NCI-H526 treated with DMSO at 0.1 percent for 48 hours (cell line): ENCODE data around the gene ZNF195.
A peak's percentile ranks its signal among the peaks of the same experiment; 100 is the strongest.
"Not testable (repeated sequence)": the region's sequence is repeated elsewhere in the genome, so short reads cannot be mapped to it uniquely, and the experiment has no call there.

ENCODE experiments used
- DNase-seq: peaks from one replicate; lab custom pipeline; 2025; lab: John Stamatoyannopoulos, UW

ZNF195 gene

GRCh38 chr11:3402181-3402860 is 23.4 kb upstream of the ZNF195 start:
- not testable (repeated sequence) for DNase-seq

- DNase-seq: not testable (repeated sequence)
Measured at GRCh38 chr11:3401052-3401451, 22.1 kb upstream of the ZNF195 start.

- not testable (repeated sequence) for DNase-seq
Measured at GRCh38 chr11:3398509-3398908, 19.6 kb upstream of the ZNF195 start.

- not testable (repeated sequence) for DNase-seq
Measured at GRCh38 chr11:3398106-3398505, 19.2 kb upstream of the ZNF195 start.

GRCh38 chr11:3397210-3397609 is 18.3 kb upstream of the ZNF195 start:
- DNase-seq: not testable (repeated sequence)

GRCh38 chr11:3395468-3395867 is 16.5 kb upstream of the ZNF195 start:
- DNase-seq: not testable (repeated sequence)

GRCh38 chr11:3394956-3395355 is 16.0 kb upstream of the ZNF195 start:
- not testable (repeated sequence) for DNase-seq

GRCh38 chr11:3393450-3393849 is 14.5 kb upstream of the ZNF195 start:
- DNase-seq: not testable (repeated sequence)

GRCh38 chr11:3382613-3383285 is 3.8 kb upstream of the ZNF195 start:
- DNase-seq: no peak

- no peak for DNase-seq
Measured at GRCh38 chr11:3381794-3382193, 2.8 kb upstream of the ZNF195 start.

- DNase-seq: no peak
Measured at GRCh38 chr11:3380706-3381545, 2.0 kb upstream of the ZNF195 start.

GRCh38 chr11:3375552-3375951 is 3.4 kb downstream of the ZNF195 start:
- no peak for DNase-seq

GRCh38 chr11:3370311-3370870 is 8.6 kb downstream of the ZNF195 start:
- no peak for DNase-seq

- DNase-seq: no peak
Measured at GRCh38 chr11:3369366-3369765, 9.6 kb downstream of the ZNF195 start.

GRCh38 chr11:3368199-3368598 is 10.7 kb downstream of the ZNF195 start:
- DNase-seq: no peak

- no peak for DNase-seq
Measured at GRCh38 chr11:3367221-3367620, 11.7 kb downstream of the ZNF195 start.

- no peak for DNase-seq
Measured at GRCh38 chr11:3359092-3359824, 19.7 kb downstream of the ZNF195 start.

- DNase-seq: no peak
Measured at GRCh38 chr11:3357994-3358676, 20.8 kb downstream of the ZNF195 start.

- no peak for DNase-seq
Measured at GRCh38 chr11:3357302-3357701, 21.6 kb downstream of the ZNF195 start.

GRCh38 chr11:3356858-3357257 is 22.1 kb downstream of the ZNF195 start:
- no peak for DNase-seq

GRCh38 chr11:3353066-3353465 is 25.9 kb downstream of the ZNF195 start:
- peak; percentile 20 for DNase-seq
